Measurements from ENCODE around the gene LGALS1.

Gene LGALS1

GRCh38 chr22:37658133-37659065 is 17.0 kb upstream of the LGALS1 start, which contains the start of gene PDXP:
PDXP (plus strand) TSS chr22:37658723; CDS start chr22:37658783, 60 bp downstream.
- peak within 1 kb of the TSS; percentile 84 for H3K4me3 ChIP-seq (ENCODE audit: control insufficient read depth, low read depth, low read length)
- TF ChIP-seq CTCF (IDR thresholded peaks at IDR 0.05; ENCODE audit: control insufficient read depth, insufficient read depth, low read depth, low read length, missing control alignments), result no peak

GRCh38 chr22:37659066-37659896 is 16.2 kb upstream of the LGALS1 start:
- peak overlapping the region; percentile 84 for H3K4me3 ChIP-seq (ENCODE audit: control insufficient read depth, low read depth, low read length)
- TF ChIP-seq CTCF (IDR thresholded peaks at IDR 0.05; ENCODE audit: control insufficient read depth, insufficient read depth, low read depth, low read length, missing control alignments), result no peak
- no peak for DNase-seq (ENCODE audit: low read depth)

More at GRCh38 chr22:37658133-37659065, 17.0 kb upstream of the LGALS1 start, which contains the start of gene PDXP:
- DNase-seq (ENCODE audit: low read depth), result peak; percentile 100

- TF ChIP-seq CTCF (IDR thresholded peaks at IDR 0.05; ENCODE audit: control insufficient read depth, insufficient read depth, low read depth, low read length, missing control alignments), result no peak
- H3K4me3 ChIP-seq (ENCODE audit: control insufficient read depth, low read depth, low read length), result peak overlapping the region; percentile 84
- DNase-seq (ENCODE audit: low read depth), result no peak
Observed at GRCh38 chr22:37659897-37660708, 15.3 kb upstream of the LGALS1 start.

GRCh38 chr22:37660709-37661045 is 14.8 kb upstream of the LGALS1 start:
- no peak overlapping the region for H3K4me3 ChIP-seq (ENCODE audit: control insufficient read depth, low read depth, low read length)
- DNase-seq (ENCODE audit: low read depth), result no peak
- no peak for TF ChIP-seq CTCF (IDR thresholded peaks at IDR 0.05; ENCODE audit: control insufficient read depth, insufficient read depth, low read depth, low read length, missing control alignments)

GRCh38 chr22:37661160-37661924 is 14.1 kb upstream of the LGALS1 start:
- H3K4me3 ChIP-seq (ENCODE audit: control insufficient read depth, low read depth, low read length), result no peak overlapping the region
- peak; percentile 72 for TF ChIP-seq CTCF (IDR thresholded peaks at IDR 0.05; ENCODE audit: control insufficient read depth, insufficient read depth, low read depth, low read length, missing control alignments)
- DNase-seq (ENCODE audit: low read depth), result no peak

Data from AG09309 (cell line).